IPS DF 6.9 (cell line): ENCODE measurements around the gene RBM20.
"Not testable (repeated sequence)": the region's sequence is repeated elsewhere in the genome, so short reads cannot be mapped to it uniquely, and the experiment has no call there.

Experiments
- DNase-seq: peaks from one replicate; pipeline ENCODE4 v3.0.0-alpha.2; 2013; ENCODE audit warnings: low read depth, low spot score
- H3K27ac ChIP-seq: one replicate; pipeline ENCODE4 v1.5.1; 2013; ENCODE audit warnings: low read length, control low read depth
- H3K27me3 ChIP-seq: 2 replicates; pipeline ENCODE4 v1.6.1; 2013; ENCODE audit warnings: mild to moderate bottlenecking, low read length; ENCODE audit not compliant: control insufficient read depth, insufficient read depth
- H3K36me3 ChIP-seq: 2 replicates; pipeline ENCODE4 v1.6.1; 2013; ENCODE audit warnings: low read length; ENCODE audit not compliant: control insufficient read depth, insufficient read depth
- H3K4me1 ChIP-seq: 2 replicates; pipeline ENCODE4 v1.6.1; 2013; ENCODE audit warnings: low read length; ENCODE audit not compliant: control insufficient read depth, insufficient read depth
- H3K4me3 ChIP-seq: 2 replicates; pipeline ENCODE4 v1.5.1; 2013; ENCODE audit warnings: mild to moderate bottlenecking, low read length
- H3K9me3 ChIP-seq: 2 replicates; pipeline ENCODE4 v1.6.1; 2013; ENCODE audit warnings: low read length, inconsistent platforms; ENCODE audit not compliant: control insufficient read depth, insufficient read depth
- WGBS: extraction: QIAGEN DNeasy Blood & Tissue Kit; methylation state at CpG from one replicate; pipeline ENCODE4 v1.1.7; 2013; ENCODE audit warnings: mixed read lengths, missing lambda C conversion rate; ENCODE audit not compliant: insufficient read length, insufficient coverage; 5-methylcytosine and 5-hydroxymethylcytosine counted together

The RBM20 gene

DNA sequence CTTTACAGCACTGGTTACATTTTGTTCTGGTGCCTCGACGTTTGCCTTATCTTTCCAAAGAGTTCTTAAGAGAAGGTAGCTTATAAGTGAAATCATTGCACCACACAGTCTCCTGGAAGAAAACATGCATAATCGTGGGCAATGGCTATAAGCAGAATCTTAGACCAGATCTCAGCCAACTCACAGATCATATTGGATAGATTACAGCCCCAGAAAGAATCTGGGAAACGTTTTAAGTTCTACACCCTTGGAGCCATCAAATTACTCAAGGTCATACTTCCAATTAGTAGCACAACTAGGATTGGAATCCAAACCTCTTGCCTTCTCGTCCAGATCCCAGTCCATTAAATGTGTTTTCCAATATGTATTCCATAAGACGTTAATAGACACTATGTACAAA is 218.8 kb downstream of the RBM20 start:
- Histone ChIP-seq H3K36me3 (no peaks in the 10 kb centered on the region), H3K9me3 (no peaks in the 10 kb centered on the region), H3K27me3 (no peaks in the 10 kb centered on the region), H3K27ac (no peak overlapping the region), H3K4me1 (no peaks in the 10 kb centered on the region), H3K4me3 (no peak overlapping the region)
- DNase-seq, result no peak
- WGBS, result no CpG with 5 or more reads among the region's 6 CpGs

DNA sequence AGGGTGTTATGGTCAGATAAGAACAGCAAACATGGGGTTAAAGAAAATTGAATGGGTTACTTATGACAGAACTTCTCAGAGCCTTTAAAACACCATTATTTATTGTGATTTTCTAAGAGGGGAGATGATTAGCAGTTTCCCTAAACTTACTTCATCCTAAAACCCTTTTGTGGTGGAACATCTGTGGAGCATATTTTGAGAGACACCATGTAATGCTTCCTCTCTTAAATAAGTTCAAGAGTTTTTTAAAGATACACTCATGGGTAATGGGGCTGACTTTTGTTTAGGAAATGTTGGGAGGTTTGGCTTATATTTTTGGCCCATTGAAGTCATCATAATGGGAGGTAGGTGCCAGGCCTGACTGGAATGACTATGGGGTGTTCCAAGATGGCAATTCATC is 219.2 kb downstream of the RBM20 start:
- H3K9me3 ChIP-seq, result no peaks in the 10 kb centered on the region
- H3K4me3 ChIP-seq, result no peak overlapping the region
- no peak overlapping the region for H3K27ac ChIP-seq
- H3K4me1 ChIP-seq, result no peaks in the 10 kb centered on the region
- no peaks in the 10 kb centered on the region for H3K27me3 ChIP-seq
- DNase-seq, result no peak
- no peaks in the 10 kb centered on the region for H3K36me3 ChIP-seq

DNA sequence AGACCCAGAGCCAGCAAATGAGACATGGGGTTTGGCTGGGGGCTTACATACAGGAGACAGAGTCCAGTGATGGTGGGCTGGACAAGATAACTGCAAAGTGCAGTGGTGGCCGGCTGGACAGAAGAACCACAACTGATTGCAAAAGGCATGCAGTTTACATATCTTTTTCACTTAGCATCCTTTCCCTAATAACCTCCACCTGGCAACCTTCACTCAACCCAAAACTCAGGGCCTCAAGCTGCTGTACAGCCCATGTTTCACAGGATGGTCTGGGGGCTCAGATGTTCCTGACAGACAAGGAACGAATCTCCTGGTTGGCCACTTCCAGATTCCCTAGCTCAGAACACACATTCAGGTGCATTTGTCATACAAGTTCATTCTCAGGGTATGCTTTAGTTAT is 219.8 kb downstream of the RBM20 start:
- Histone ChIP-seq H3K36me3 (no peaks in the 10 kb centered on the region), H3K27me3 (no peaks in the 10 kb centered on the region), H3K4me1 (no peaks in the 10 kb centered on the region), H3K9me3 (no peaks in the 10 kb centered on the region), H3K27ac (no peak overlapping the region), H3K4me3 (no peak overlapping the region)
- no CpG with 5 or more reads among the region's 2 CpGs for WGBS
- DNase-seq, result no peak

DNA sequence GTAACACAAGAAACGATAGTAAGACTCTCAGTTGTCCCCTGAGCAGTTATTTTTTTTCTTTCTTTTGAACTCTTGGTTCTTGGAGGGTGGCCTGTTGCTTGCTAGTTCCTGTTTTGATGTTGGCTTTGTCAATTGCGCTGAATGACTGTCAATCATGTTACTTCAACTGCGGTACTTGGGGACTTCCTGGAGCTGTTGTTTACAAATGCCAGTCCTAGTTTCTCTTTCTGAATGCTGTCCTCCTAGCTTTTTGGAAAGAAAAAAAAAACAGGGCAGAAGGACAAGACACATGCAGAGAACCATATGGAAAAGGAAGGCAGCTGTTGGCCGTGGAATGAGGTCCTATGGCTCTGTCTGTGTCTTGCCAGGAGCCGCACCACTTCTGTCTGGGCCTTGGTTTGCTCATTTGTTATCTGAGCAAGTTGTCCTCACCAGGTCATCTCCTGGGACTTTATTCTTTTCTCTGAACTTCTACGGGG is 220.6 kb downstream of the RBM20 start:
- H3K9me3 ChIP-seq, result no peaks in the 10 kb centered on the region
- H3K27me3 ChIP-seq, result no peaks in the 10 kb centered on the region
- H3K36me3 ChIP-seq, result no peaks in the 10 kb centered on the region
- no peaks in the 10 kb centered on the region for H3K4me1 ChIP-seq
- no peak overlapping the region for H3K4me3 ChIP-seq
- DNase-seq, result no peak
- no CpG with 5 or more reads among the region's 6 CpGs for WGBS
- no peak overlapping the region for H3K27ac ChIP-seq

DNA sequence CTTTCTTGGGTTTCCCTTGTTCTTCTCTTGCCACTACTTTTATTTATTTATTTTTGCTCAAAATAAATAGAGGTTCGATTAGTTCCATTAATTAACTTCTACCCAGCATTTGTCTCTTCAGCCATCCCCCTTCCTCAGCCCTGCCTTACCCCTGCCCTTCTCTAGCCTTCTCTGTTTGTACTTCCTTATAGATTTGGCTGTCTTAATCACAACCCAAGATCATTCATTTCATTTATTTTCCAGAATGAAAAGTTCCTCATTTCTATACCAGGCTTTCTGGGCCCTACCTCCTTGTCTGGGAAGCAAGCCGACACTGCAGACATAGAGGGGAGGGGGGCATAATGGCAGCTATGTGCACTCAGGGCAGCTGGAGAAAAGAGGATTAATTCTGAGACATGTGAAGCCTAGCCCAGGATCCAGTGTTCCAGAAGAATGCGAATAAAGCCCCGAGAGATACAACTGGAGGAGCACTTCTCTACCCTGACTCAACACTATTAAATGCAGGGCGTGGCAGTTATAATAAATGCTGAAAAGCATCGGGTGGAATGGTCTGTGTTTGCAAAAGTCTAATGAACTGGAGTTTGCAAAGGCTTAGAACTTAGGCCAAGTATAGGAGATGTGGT is 221.2 kb downstream of the RBM20 start:
- no peak for DNase-seq
- H3K27me3 ChIP-seq, result no peaks in the 10 kb centered on the region
- no peaks in the 10 kb centered on the region for H3K9me3 ChIP-seq
- H3K27ac ChIP-seq, result no peak overlapping the region
- H3K4me3 ChIP-seq, result no peak overlapping the region
- no peaks in the 10 kb centered on the region for H3K4me1 ChIP-seq
- WGBS, result no CpG with 5 or more reads among the region's 6 CpGs
- no peaks in the 10 kb centered on the region for H3K36me3 ChIP-seq

DNA sequence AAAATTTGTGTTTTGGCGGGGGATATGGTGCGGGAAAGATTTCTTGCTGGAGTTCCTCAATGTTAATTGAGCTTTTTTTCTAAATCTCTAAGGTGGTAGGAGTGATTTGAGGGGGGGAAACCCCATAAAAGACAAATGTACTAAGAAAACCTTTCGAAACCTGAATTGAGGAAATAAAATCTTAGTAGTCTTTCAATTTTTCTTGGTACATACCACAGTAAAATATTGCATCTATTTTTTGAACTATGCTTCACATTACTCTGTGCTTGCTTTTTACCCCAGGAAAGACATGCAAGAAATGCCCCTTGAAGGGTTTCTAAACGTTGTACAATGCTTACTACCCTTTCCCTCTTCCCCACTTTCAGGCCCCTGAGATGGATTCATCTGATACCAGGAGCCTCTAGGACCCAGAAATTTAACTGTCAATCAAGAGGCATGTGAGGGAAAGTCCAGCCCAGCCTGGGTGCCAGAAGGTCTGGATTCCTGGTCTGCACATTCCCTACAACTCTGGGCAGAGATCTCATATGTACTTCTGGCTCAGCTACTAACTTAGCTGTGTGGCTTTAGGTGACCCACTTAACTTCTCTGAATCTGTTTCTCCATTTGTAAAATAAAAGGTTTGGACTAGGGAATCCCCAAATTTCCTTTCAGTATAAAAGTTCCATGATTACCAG is 221.8 kb downstream of the RBM20 start:
- H3K27me3 ChIP-seq, result no peaks in the 10 kb centered on the region
- no peak overlapping the region for H3K27ac ChIP-seq
- H3K36me3 ChIP-seq, result no peaks in the 10 kb centered on the region
- no peak for DNase-seq
- H3K4me3 ChIP-seq, result no peak overlapping the region
- H3K9me3 ChIP-seq, result no peaks in the 10 kb centered on the region
- WGBS, result 100% methylated on average over 2 of the region's 4 CpGs
- H3K4me1 ChIP-seq, result peaks cover 4% of the 10 kb centered on the region; the same call in 1 of the 2 replicates

DNA sequence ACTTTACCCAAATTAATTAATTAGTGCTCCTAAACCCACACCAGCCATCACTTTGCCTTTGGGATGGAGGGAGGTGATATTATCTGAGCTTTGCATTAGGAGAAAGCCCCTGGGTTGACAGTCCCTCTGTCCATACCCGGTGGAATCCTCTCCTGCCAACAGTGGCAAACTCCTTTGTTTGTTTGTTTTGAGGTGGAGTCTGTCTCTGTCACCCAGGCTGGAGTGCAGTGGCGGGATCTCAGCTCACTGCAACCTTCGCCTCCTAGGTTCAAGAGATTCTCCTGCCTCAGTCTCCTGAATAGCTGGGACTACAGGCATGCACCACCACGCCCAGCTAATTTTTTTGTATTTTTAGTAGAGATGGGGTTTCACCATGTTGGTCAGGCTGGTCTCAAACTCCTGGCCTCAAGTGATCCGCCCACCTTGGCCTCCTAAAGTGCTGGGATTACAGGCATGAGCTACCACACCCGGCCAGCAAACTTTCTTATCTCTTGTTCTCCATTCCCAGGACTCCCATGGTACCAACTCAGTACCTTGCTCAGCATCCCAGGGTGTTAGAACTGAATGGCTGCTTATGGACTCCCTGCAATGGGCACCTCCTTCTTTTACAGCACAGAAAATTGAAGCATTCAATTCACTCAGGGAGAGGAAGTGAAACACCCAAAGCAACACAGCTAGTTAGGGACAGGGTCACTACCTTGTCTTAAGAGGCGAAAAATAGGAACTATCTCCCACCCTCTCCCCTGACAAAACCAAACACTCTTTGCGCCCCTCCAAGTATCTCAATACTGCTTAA is 223.1 kb downstream of the RBM20 start:
- WGBS, result no CpG with 5 or more reads among the region's 8 CpGs
- not testable (repeated sequence) for H3K4me3 ChIP-seq, H3K36me3 ChIP-seq, H3K27me3 ChIP-seq, H3K4me1 ChIP-seq, H3K9me3 ChIP-seq, DNase-seq, H3K27ac ChIP-seq

DNA sequence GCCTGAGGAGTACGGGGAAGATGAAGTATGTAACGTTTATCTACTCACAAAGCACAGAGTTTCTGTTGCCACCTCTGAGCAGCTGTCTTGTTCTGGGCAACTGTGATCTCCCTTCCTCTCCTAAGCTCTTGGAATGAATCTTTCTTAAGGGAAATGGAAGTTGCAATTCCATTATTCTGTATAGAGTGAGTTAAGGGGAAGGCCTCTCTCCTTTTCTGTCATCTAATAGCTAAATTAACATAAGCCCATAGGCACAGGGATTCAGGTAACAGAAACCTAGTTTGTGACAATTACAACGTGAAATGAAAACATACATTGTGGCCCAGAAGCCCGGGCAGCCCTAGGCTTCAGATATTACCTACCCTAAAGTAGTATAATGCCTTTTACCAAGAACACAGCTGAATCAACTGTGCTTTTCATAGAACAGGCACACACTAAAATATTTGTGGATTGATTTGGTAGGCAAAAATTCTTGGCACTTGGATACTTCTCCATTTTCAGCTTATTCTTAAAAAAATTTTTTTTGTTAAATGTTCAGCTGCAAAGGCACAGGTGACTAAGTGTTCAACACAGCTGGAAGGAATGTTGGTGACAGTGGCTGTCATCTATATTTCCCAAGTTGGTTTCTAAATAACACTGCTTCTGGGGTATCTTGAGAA is 223.8 kb downstream of the RBM20 start:
- no peak for DNase-seq

DNA sequence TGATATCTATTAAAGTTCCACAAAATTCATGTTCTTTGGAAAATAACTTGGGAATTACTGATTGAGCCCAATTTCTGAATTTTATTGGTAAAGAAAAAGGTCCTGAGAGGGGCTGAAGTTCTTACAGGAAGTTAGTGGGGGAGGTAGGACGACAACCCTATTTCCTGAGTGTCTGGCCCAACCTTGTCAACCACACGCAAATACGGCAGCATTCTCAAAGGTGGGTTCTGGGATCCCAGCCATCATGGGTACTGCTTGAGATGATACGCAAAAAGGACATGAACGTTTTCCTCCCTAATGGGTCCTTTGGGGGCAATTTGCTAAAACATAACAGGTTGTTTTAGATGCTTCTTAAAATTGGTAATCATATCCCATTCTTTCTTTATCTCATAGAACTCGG is 224.8 kb downstream of the RBM20 start:
- no CpG with 5 or more reads among the region's 6 CpGs for WGBS
- H3K27ac ChIP-seq, result no peak overlapping the region
- peaks cover 5% of the 10 kb centered on the region; the same call in 1 of the 2 replicates for H3K4me1 ChIP-seq
- H3K27me3 ChIP-seq, result no peaks in the 10 kb centered on the region
- no peaks in the 10 kb centered on the region for H3K36me3 ChIP-seq
- H3K4me3 ChIP-seq, result no peak overlapping the region
- no peaks in the 10 kb centered on the region for H3K9me3 ChIP-seq
- DNase-seq, result no peak

More for the DNA sequence above, 223.8 kb downstream of the RBM20 start:
- Histone ChIP-seq H3K4me3 (no peak overlapping the region), H3K4me1 (peaks cover 5% of the 10 kb centered on the region; the same call in 1 of the 2 replicates), H3K36me3 (no peaks in the 10 kb centered on the region), H3K9me3 (no peaks in the 10 kb centered on the region), H3K27ac (no peak overlapping the region), H3K27me3 (no peaks in the 10 kb centered on the region)
- no CpG with 5 or more reads among the region's 4 CpGs for WGBS

DNA sequence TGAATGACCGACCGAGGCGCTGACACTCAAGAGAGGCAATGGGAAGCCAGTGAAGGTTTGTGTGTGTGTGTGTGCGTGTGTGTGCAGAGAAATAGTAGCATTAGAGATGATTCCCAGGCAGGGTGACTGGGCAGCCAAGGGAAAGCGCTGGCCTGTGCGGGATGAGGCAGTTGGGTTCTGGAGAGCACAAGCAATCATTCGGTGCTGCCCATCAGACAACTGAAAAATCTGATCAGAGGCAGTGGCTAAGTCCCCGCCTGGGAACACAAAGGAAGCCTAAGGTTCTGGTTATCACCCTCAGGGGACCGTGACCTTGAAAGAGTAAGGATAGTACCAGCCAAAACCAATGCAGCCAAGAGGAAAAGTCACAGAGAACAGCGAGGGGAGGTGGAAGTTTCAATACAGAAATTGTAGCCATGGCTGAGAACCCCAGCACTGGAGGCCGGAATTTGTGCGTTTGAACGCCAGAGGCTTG is 226.7 kb downstream of the RBM20 start:
- WGBS, result no CpG with 5 or more reads among the region's 13 CpGs
- no peak overlapping the region for H3K27ac ChIP-seq
- no peaks in the 10 kb centered on the region for H3K9me3 ChIP-seq
- H3K4me3 ChIP-seq, result no peak overlapping the region
- peaks cover 5% of the 10 kb centered on the region; the same call in 1 of the 2 replicates for H3K4me1 ChIP-seq
- no peak for DNase-seq
- no peaks in the 10 kb centered on the region for H3K27me3 ChIP-seq
- no peaks in the 10 kb centered on the region for H3K36me3 ChIP-seq
